ENCODE results near the gene RHOD. TPM values are rescaled to one million over a fixed set of nuclear protein-coding genes. Genes with fewer than 3 reads are reported as not detected.

The RHOD gene
- total RNA-seq, 2 donors from 2014 or later = 17.1 to 18.1 TPM

GRCh38 chr11:67073908-67074307, 17.3 kb downstream of the RHOD start:
- Mint-ChIP-seq H3K27me3 (ENCODE audit: insufficient read depth) (peaks cover 3% of the 10 kb centered on the region), H3K4me1 (no peaks in the 10 kb centered on the region), H3K4me3 (no peak overlapping the region), H3K9me3 (no peaks in the 10 kb centered on the region), H3K27ac (no peak overlapping the region), H3K36me3 (ENCODE audit: low read depth) (no peaks in the 10 kb centered on the region)
- Histone ChIP-seq H3K9ac (ENCODE audit: extremely low read depth, low read length, poor library complexity, severe bottlenecking) (no peak overlapping the region), H3K4me1 (ENCODE audit: control insufficient read depth, insufficient read depth, low read length) (no peaks in the 10 kb centered on the region), H3K9me3 (ENCODE audit: control insufficient read depth, low read length) (no peaks in the 10 kb centered on the region), H3K27me3 (ENCODE audit: control insufficient read depth, insufficient read depth, low read length, poor library complexity, severe bottlenecking) (no peaks in the 10 kb centered on the region), H3K36me3 (ENCODE audit: control insufficient read depth, insufficient read depth, low read length) (no peaks in the 10 kb centered on the region), H3K27ac (ENCODE audit: low read depth, low read length) (no peak overlapping the region), H3K4me3 (ENCODE audit: low read length) (no peak overlapping the region)
- no peak for DNase-seq
- WGBS, 2 experiments (ENCODE audit: insufficient coverage in 1 of 2, insufficient read length in 1 of 2) = 90 to 98% methylated on average over 9 of the region's 9 CpGs
- no peak for TF ChIP-seq CTCF (conservative IDR thresholded peaks at IDR 0.05)

- no peak for TF ChIP-seq CTCF (conservative IDR thresholded peaks at IDR 0.05)
- Histone ChIP-seq H3K27me3 (ENCODE audit: control insufficient read depth, insufficient read depth, low read length, poor library complexity, severe bottlenecking) (no peaks in the 10 kb centered on the region), H3K4me3 (ENCODE audit: low read length) (no peak overlapping the region), H3K36me3 (ENCODE audit: control insufficient read depth, insufficient read depth, low read length) (no peaks in the 10 kb centered on the region), H3K9ac (ENCODE audit: extremely low read depth, low read length, poor library complexity, severe bottlenecking) (no peak overlapping the region), H3K4me1 (ENCODE audit: control insufficient read depth, insufficient read depth, low read length) (no peaks in the 10 kb centered on the region), H3K27ac (ENCODE audit: low read depth, low read length) (no peak overlapping the region), H3K9me3 (ENCODE audit: control insufficient read depth, low read length) (no peaks in the 10 kb centered on the region)
- Mint-ChIP-seq H3K27me3 (ENCODE audit: insufficient read depth) (no peaks in the 10 kb centered on the region), H3K9me3 (no peaks in the 10 kb centered on the region), H3K27ac (no peak overlapping the region), H3K36me3 (ENCODE audit: low read depth) (no peaks in the 10 kb centered on the region), H3K4me1 (no peaks in the 10 kb centered on the region), H3K4me3 (no peak overlapping the region)
- DNase-seq = no peak
- 89 to 93% methylated on average over 4 to 6 of the region's 6 CpGs for WGBS, 2 experiments (ENCODE audit: insufficient coverage in 1 of 2, insufficient read length in 1 of 2)
Observed at GRCh38 chr11:67076202-67076601, 19.6 kb downstream of the RHOD start.

GRCh38 chr11:67079065-67079705, 22.5 kb downstream of the RHOD start:
- Mint-ChIP-seq H3K9me3 (no peaks in the 10 kb centered on the region), H3K36me3 (ENCODE audit: low read depth) (no peaks in the 10 kb centered on the region), H3K4me1 (peaks cover 8% of the 10 kb centered on the region), H3K27ac (no peak overlapping the region), H3K27me3 (ENCODE audit: insufficient read depth) (peaks cover 2% of the 10 kb centered on the region), H3K4me3 (no peak overlapping the region)
- Histone ChIP-seq H3K27me3 (ENCODE audit: control insufficient read depth, insufficient read depth, low read length, poor library complexity, severe bottlenecking) (no peaks in the 10 kb centered on the region), H3K36me3 (ENCODE audit: control insufficient read depth, insufficient read depth, low read length) (no peaks in the 10 kb centered on the region), H3K9me3 (ENCODE audit: control insufficient read depth, low read length) (no peaks in the 10 kb centered on the region), H3K4me3 (ENCODE audit: low read length) (no peak overlapping the region), H3K4me1 (ENCODE audit: control insufficient read depth, insufficient read depth, low read length) (no peaks in the 10 kb centered on the region), H3K27ac (ENCODE audit: low read depth, low read length) (no peak overlapping the region), H3K9ac (ENCODE audit: extremely low read depth, low read length, poor library complexity, severe bottlenecking) (no peak overlapping the region)
- TF ChIP-seq CTCF (conservative IDR thresholded peaks at IDR 0.05) = no peak
- 89 to 90% methylated on average over 6 of the region's 6 CpGs for WGBS, 2 experiments (ENCODE audit: insufficient coverage in 1 of 2, insufficient read length in 1 of 2)
- DNase-seq = no peak
